ENCODE measurements around the gene ABL2.

Gene ABL2

DNA sequence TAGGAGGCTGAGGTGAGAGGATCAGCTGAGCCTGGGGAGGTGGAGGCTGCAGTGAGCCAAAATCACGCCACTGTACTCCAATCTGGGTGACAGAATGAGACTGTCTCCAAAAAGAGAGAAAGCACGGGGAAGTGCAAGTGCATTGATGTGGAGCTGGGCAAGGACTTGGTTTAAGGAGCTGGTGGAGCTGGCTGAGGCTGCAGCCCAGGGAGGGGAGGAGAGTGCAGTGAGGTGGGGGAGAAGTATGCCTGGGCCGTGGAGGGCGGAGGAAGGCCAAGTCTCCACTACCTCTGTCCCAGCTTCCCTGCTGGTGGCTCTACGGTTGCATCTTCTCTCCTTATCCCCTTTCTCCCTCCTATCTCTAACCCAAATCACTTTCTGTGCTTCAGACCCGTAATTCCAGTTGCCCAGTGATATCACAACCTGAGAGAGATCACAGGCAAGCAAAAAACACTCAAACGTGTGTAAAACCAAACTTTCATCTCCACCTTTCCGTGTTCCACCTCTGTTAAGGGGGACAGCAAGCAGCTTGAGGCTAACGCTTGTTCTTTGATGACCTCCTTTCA, 136.5 kb downstream of the ABL2 start:
- H3F3A ChIP-seq (ENCODE audit: control insufficient read depth, insufficient read depth): peaks cover 18% of the 10 kb centered on the region
- no peak overlapping the region for H3K27ac ChIP-seq (ENCODE audit: low read depth, low read length)

DNA sequence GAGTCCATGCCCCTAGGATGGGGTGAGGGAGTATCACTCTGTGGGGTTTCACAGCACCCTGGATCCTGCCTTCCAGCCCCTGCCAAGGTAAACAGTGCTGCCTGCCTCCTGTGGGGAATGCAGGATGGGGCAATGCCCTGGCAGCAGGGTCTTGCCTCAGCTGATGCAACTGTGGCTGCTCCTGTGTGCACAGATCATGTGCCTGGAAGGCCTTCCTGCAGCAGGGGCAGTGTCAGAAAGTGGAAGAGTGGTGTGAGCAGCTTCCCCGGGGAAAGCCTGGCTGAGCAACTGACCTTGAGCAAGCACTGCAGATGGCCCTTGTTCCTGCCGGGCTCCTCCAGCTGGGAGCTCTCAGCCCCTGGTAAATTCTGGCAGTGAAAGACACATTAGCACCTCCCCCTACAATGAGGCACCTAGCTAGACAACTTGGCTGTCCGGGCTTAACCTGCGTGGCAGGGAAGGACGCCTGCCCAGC, 137.7 kb downstream of the ABL2 start:
- Histone ChIP-seq H3K79me2 (ENCODE audit: control insufficient read depth, low read length) (peaks cover 47% of the 10 kb centered on the region), H3K27me3 (ENCODE audit: control insufficient read depth, low read length) (no peaks in the 10 kb centered on the region), H3F3A (ENCODE audit: control insufficient read depth, insufficient read depth) (peaks cover 11% of the 10 kb centered on the region), H3K9me2 (replicated peaks; ENCODE audit: control insufficient read depth, low read length) (no peaks in the 10 kb centered on the region), H3K36me3 (ENCODE audit: control insufficient read depth, low read length) (peaks cover 95% of the 10 kb centered on the region), H3K4me1 (ENCODE audit: control insufficient read depth, low read length) (peaks cover 30% of the 10 kb centered on the region), H3K9me3 (ENCODE audit: control insufficient read depth, insufficient read depth, low read length) (no peaks in the 10 kb centered on the region), H3K4me3 (ENCODE audit: low read length) (no peak overlapping the region), H3K27ac (ENCODE audit: low read depth, low read length) (no peak overlapping the region), H4K20me1 (ENCODE audit: control insufficient read depth, insufficient read depth, low read depth, low read length) (peaks cover 18% of the 10 kb centered on the region; the same call in 1 of the 2 replicates), H3K4me2 (ENCODE audit: low read length) (no peak overlapping the region)
- TF ChIP-seq, protein P1, sequence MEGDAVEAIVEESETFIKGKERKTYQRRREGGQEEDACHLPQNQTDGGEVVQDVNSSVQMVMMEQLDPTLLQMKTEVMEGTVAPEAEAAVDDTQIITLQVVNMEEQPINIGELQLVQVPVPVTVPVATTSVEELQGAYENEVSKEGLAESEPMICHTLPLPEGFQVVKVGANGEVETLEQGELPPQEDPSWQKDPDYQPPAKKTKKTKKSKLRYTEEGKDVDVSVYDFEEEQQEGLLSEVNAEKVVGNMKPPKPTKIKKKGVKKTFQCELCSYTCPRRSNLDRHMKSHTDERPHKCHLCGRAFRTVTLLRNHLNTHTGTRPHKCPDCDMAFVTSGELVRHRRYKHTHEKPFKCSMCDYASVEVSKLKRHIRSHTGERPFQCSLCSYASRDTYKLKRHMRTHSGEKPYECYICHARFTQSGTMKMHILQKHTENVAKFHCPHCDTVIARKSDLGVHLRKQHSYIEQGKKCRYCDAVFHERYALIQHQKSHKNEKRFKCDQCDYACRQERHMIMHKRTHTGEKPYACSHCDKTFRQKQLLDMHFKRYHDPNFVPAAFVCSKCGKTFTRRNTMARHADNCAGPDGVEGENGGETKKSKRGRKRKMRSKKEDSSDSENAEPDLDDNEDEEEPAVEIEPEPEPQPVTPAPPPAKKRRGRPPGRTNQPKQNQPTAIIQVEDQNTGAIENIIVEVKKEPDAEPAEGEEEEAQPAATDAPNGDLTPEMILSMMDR (IDR thresholded peaks at IDR 0.05; ENCODE audit: low read depth, low read length, poor library complexity, severe bottlenecking): no peak

More for the DNA sequence above, 136.5 kb downstream of the ABL2 start:
- H4K20me1 ChIP-seq (ENCODE audit: control insufficient read depth, insufficient read depth, low read depth, low read length): peaks cover 9% of the 10 kb centered on the region; the same call in 1 of the 2 replicates
- no peaks in the 10 kb centered on the region for H3K27me3 ChIP-seq (ENCODE audit: control insufficient read depth, low read length)
- H3K36me3 ChIP-seq (ENCODE audit: control insufficient read depth, low read length): peaks cover 95% of the 10 kb centered on the region
- peaks cover 17% of the 10 kb centered on the region for H3K4me1 ChIP-seq (ENCODE audit: control insufficient read depth, low read length)
- peaks cover 35% of the 10 kb centered on the region for H3K79me2 ChIP-seq (ENCODE audit: control insufficient read depth, low read length)
- H3K9me2 ChIP-seq (replicated peaks; ENCODE audit: control insufficient read depth, low read length): no peaks in the 10 kb centered on the region
- H3K9me3 ChIP-seq (ENCODE audit: control insufficient read depth, insufficient read depth, low read length): no peaks in the 10 kb centered on the region
- no peak overlapping the region for H3K4me2 ChIP-seq (ENCODE audit: low read length)
- H3K4me3 ChIP-seq (ENCODE audit: low read length): no peak overlapping the region
- TF ChIP-seq EZH2phosphoT487 (IDR thresholded peaks at IDR 0.05; ENCODE audit: borderline replicate concordance, low read length): no peak
- TF ChIP-seq, protein P1 (IDR thresholded peaks at IDR 0.05; ENCODE audit: low read depth, low read length, poor library complexity, severe bottlenecking): no peak

- no peaks in the 10 kb centered on the region for H3K27me3 ChIP-seq (ENCODE audit: control insufficient read depth, low read length)
- no peak overlapping the region for H3K4me2 ChIP-seq (ENCODE audit: low read length)
- peaks cover 36% of the 10 kb centered on the region for H3K4me1 ChIP-seq (ENCODE audit: control insufficient read depth, low read length)
- H3K79me2 ChIP-seq (ENCODE audit: control insufficient read depth, low read length): peaks cover 54% of the 10 kb centered on the region
- H3K4me3 ChIP-seq (ENCODE audit: low read length): no peak overlapping the region
- peaks cover 93% of the 10 kb centered on the region for H3K36me3 ChIP-seq (ENCODE audit: control insufficient read depth, low read length)
- H3F3A ChIP-seq (ENCODE audit: control insufficient read depth, insufficient read depth): peaks cover 8% of the 10 kb centered on the region
- TF ChIP-seq, protein P1 (IDR thresholded peaks at IDR 0.05; ENCODE audit: low read depth, low read length, poor library complexity, severe bottlenecking): no peak
- no peak for TF ChIP-seq EZH2phosphoT487 (IDR thresholded peaks at IDR 0.05; ENCODE audit: borderline replicate concordance, low read length)
- no peaks in the 10 kb centered on the region for H3K9me2 ChIP-seq (replicated peaks; ENCODE audit: control insufficient read depth, low read length)
- H3K9me3 ChIP-seq (ENCODE audit: control insufficient read depth, insufficient read depth, low read length): no peaks in the 10 kb centered on the region
- H3K27ac ChIP-seq (ENCODE audit: low read depth, low read length): no peak overlapping the region
- peaks cover 18% of the 10 kb centered on the region; the same call in 1 of the 2 replicates for H4K20me1 ChIP-seq (ENCODE audit: control insufficient read depth, insufficient read depth, low read depth, low read length)
Observed at GRCh38 chr1:179090923-179091322, 138.6 kb downstream of the ABL2 start.
